ENCODE data around the gene PGRMC2.

Gene PGRMC2

GRCh38 chr4:128298852-128299251, 11.2 kb upstream of the PGRMC2 start:
- no peak for DNase-seq (ENCODE audit: low read depth)

GRCh38 chr4:128298146-128298758, 10.6 kb upstream of the PGRMC2 start:
- no peak for DNase-seq (ENCODE audit: low read depth)

GRCh38 chr4:128295255-128295654, 7.6 kb upstream of the PGRMC2 start:
- no peak for DNase-seq (ENCODE audit: low read depth)

- no peak for DNase-seq (ENCODE audit: low read depth)
Measured at GRCh38 chr4:128294464-128294863, 6.9 kb upstream of the PGRMC2 start.

- DNase-seq (ENCODE audit: low read depth), result no peak
Measured at GRCh38 chr4:128292349-128292748, 4.7 kb upstream of the PGRMC2 start.

GRCh38 chr4:128291096-128291495, 3.5 kb upstream of the PGRMC2 start:
- no peak for DNase-seq (ENCODE audit: low read depth)

- DNase-seq (ENCODE audit: low read depth), result no peak
Measured at GRCh38 chr4:128290526-128290925, 2.9 kb upstream of the PGRMC2 start.

- no peak for DNase-seq (ENCODE audit: low read depth)
Measured at GRCh38 chr4:128289523-128290158, 2.0 kb upstream of the PGRMC2 start.

GRCh38 chr4:128288689-128289106, 1.1 kb upstream of the PGRMC2 start:
- DNase-seq (ENCODE audit: low read depth), result no peak

- DNase-seq (ENCODE audit: low read depth), result peak; percentile 90
Measured at GRCh38 chr4:128287871-128288688, 467 bp upstream of the PGRMC2 start.

- no peak for DNase-seq (ENCODE audit: low read depth)
Measured at GRCh38 chr4:128286474-128287058, 1.0 kb downstream of the PGRMC2 start.

- no peak for DNase-seq (ENCODE audit: low read depth)
Measured at GRCh38 chr4:128285085-128285997, 2.3 kb downstream of the PGRMC2 start.

GRCh38 chr4:128284317-128284716, 3.3 kb downstream of the PGRMC2 start:
- DNase-seq (ENCODE audit: low read depth), result no peak

GRCh38 chr4:128283071-128283470, 4.5 kb downstream of the PGRMC2 start:
- DNase-seq (ENCODE audit: low read depth), result no peak

GRCh38 chr4:128282516-128282915, 5.1 kb downstream of the PGRMC2 start:
- no peak for DNase-seq (ENCODE audit: low read depth)

- no peak for DNase-seq (ENCODE audit: low read depth)
Measured at GRCh38 chr4:128281354-128281753, 6.3 kb downstream of the PGRMC2 start.

GRCh38 chr4:128279624-128280225, 7.9 kb downstream of the PGRMC2 start:
- no peak for DNase-seq (ENCODE audit: low read depth)

- DNase-seq (ENCODE audit: low read depth), result no peak
Measured at GRCh38 chr4:128277856-128278255, 9.8 kb downstream of the PGRMC2 start.

- DNase-seq (ENCODE audit: low read depth), result peak; percentile 49
Measured at GRCh38 chr4:128275346-128275745, 12.3 kb downstream of the PGRMC2 start.

GRCh38 chr4:128271551-128271950, 16.1 kb downstream of the PGRMC2 start:
- no peak for DNase-seq (ENCODE audit: low read depth)

GRCh38 chr4:128268970-128269369, 18.6 kb downstream of the PGRMC2 start:
- DNase-seq (ENCODE audit: low read depth), result no peak

Data from HS-27A (cell line).